DMS114 treated with DMSO at 0.1 percent for 48 hours (cell line): ENCODE results near the gene ADGRL3.

Experiments
- DNase-seq: peaks from one replicate; lab custom pipeline; 2025; ENCODE audit not compliant: unreplicated experiment; lab: John Stamatoyannopoulos, UW

Gene ADGRL3

DNA sequence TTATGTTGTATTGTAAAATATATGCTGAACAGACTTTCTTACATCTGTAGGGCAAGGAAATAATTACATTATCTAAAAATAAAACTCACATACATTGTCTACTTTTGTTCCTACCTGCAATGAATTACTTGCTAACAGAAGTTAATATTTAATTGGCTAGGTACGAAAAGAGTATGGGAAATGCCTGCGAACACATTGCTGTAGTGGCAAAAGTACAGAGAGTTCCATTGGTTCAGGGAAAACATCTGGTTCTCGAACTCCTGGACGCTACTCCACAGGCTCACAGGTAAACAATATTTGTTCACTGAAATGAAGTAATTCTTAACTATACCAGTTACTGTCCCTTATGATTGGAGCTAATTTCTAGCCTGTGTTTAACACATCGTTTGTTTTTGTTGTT is 837.4 kb downstream of the ADGRL3 start:
- DNase-seq = no peak

DNA sequence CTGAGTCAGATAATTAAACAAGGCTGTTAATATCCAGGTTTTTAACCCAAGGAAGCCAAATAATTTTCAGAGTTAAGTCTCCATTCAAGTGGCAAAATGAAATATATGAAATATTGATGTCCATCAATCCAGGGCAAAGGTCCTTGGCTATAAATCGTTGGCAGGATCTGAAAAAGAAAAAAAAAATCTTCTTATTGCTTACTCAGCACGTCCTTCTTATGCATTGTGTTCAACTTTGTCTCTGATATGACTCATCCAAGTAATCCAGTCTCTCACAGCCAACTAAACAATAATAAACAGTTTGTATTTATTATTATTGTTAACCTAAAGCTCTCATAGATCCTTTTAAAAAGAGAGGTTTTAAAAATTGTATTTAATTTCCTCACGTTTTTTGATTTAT is 851.2 kb downstream of the ADGRL3 start:
- no peak for DNase-seq

DNA sequence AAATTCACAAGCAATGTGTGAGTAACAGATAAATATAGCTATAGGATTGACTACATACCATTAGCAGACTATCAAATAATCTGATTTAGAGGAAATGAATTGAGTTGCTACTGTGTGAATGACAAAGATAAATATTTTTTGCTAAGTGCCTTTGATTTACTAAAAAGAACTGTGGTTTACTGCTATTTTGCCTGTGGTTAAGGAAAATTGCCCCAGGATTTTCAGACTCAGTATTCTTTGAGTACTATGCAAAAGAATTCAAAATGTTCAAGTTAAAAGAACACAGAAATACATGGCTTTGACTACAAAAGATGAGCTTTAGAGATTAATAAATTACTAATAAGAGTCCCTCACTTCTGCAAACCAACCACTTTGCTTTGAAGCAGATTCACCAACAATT is 853.8 kb downstream of the ADGRL3 start:
- DNase-seq = no peak

DNA sequence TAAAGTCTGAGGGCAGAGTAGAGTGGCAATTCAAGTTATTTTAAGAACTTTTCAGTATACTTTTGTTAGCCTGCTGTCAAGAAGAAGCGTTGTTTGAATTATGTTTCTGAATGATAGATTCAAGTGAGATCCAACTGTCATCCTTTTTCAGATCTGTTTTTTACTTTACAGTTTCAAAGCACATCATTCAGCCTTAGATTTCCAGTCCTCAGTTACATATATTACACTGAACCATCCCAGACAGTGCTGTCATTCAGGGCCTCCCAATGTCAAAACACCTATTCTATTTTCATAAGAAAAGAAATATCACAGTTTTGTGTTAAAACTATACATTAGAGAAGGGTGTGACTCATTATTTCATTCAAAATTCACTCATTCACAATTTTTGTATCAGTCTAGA is 856.9 kb downstream of the ADGRL3 start:
- DNase-seq = no peak

DNA sequence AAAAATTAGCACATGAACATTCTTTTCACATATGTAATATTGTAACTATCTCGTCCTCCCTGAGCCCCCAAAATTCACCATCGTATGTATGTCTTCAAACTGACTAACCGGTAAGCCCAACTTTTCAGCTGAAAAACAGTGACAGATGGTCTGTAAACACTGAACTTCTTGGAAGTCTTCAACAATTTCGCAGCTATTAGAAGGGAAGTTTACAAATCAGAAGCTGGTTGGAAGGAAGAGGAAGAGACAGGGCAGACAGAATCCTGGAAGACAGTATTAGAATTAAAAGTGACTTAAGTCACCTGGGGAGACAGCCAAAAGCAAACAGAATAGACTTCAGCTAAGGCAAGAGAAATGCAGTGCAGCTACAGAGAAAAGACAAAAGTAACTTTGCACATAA is 858.4 kb downstream of the ADGRL3 start:
- DNase-seq = no peak

DNA sequence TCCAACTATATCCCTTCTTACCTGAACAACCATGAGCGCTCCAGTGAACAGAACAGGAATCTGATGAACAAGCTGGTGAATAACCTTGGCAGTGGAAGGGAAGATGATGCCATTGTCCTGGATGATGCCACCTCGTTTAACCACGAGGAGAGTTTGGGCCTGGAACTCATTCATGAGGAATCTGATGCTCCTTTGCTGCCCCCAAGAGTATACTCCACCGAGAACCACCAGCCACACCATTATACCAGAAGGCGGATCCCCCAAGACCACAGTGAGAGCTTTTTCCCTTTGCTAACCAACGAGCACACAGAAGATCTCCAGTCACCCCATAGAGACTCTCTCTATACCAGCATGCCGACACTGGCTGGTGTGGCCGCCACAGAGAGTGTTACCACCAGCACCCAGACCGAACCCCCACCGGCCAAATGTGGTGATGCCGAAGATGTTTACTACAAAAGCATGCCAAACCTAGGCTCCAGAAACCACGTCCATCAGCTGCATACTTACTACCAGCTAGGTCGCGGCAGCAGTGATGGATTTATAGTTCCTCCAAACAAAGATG is 870.2 kb downstream of the ADGRL3 start:
- DNase-seq = no peak

DNA sequence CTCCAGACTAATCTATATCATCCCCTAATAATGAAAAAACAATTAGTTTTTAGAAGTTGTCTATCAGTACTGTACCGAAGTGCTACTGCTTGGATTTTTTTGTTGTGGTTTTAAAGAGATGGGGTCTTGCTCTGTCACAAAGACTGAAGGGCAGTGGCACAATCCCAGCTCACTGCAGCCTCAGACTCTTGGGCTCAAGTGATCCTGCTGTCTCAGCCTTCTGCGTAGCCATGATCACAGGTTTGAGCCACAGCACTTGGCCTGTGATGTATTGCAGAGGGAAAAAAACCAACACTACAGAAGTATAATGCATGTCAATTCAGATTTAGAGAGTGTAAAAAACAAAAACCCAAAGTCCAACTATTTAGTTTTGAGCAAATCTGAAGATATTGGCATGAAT is 875.0 kb downstream of the ADGRL3 start:
- DNase-seq = no peak

DNA sequence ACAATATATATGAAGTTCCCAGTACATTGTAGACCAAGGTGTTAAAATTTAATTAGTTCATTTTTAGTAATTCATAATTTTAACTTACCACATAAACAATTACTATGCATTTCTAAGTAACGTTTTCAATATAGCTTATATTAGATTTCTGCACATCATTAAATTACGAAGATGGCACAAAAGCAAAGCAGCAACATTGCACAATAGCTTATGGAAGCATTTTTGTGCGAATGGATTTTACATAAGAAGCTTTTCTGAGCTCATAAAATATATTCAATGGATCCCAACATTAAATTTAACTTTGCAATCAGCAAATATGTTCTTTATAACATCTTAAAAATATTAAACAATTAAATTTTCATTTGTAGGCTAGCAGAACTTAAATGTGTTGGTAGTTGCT is 875.4 kb downstream of the ADGRL3 start:
- DNase-seq = no peak

DNA sequence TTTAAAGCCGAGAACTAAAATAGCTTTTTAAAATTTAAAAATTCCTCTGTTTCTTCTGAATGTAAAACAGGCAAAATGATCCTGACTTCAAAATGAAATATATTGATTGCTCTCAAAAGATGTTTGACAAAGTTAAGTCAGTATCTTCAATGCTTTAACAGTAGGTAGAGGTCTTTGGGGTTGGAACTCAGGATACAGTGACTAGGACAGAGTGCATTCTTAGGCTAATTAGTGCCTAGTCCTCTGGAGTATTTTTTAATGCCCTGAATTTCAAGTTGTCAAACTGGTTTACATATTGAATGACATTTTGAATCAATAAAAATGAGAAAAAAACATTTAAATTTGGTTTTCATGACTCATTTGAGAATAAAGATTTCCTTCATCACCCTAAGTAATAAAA is 877.3 kb downstream of the ADGRL3 start:
- no peak for DNase-seq

DNA sequence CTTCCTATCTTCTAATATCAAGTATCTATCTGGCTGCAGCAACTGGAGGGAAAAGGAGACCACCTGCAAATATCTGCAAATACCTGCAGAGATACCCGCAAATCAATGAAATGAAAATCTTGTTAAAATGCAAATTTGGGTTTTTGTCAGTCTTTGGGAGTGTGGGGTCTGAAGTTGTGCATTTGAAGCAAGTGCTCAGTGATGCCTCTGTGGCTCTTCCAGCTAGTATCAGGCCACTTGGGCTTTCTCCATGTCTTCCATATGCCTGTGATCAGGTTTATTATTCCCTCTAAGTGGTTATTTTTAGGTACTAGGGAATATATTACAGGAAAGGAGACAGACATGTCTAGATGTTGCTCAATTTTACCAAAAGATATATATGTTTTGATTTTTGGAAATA is 880.3 kb downstream of the ADGRL3 start:
- no peak for DNase-seq

DNA sequence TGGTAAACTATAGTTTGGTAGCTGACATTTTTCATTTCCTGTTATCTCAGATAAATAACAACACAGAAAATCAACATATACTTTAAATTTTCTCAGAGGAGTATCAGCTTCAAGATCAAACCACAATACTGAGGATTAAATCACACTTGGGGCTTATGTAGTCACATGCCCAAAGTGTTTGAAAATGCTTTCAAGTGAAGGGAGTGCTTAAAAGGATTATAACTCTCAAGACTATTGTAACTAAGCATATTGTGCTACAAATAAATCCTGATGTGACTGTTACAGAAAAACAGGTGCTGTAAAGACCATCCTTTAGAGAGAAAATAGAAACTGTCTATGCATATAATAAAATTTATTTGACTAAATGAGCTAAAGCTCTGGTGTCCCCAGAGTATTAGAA is 887.6 kb downstream of the ADGRL3 start:
- DNase-seq = no peak

DNA sequence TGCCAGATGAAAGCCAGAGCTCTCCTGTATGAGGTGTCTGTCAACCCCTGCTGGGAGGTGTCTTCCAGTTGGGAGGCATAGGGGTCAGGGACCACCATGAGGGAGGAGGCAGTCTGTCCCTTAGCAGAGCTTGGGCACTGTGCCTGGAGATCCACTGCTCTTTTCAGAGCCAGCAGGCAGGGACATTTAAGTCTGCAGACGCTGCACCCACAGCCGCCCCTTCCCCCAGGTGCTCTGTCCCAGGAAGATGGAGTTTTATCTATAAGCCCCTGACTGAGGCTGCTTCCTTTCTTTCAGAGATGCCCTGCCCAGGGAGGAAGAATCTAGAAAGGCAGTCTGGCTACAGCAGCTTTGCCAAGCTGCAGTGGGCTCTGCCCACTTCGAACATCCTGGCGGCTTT is 893.6 kb downstream of the ADGRL3 start:
- no peak for DNase-seq

DNA sequence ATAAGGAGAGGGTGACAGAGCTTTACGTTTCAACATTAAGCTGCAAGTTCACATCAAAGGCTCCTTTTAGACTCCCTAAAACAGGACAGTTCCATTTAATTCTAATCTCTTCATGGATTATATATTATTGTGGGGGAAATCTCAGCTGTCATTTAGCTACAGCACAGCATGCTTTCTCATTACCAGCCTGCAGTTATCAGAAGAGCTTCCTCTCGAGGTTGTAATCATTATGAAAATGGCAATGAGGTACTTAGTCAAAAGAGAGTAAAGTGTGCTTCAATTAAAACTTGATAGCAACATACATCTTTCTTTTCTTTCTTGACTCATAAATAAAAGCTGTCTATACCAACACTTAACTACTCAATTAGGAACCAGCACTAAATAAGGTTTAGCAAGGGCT is 896.8 kb downstream of the ADGRL3 start:
- no peak for DNase-seq

DNA sequence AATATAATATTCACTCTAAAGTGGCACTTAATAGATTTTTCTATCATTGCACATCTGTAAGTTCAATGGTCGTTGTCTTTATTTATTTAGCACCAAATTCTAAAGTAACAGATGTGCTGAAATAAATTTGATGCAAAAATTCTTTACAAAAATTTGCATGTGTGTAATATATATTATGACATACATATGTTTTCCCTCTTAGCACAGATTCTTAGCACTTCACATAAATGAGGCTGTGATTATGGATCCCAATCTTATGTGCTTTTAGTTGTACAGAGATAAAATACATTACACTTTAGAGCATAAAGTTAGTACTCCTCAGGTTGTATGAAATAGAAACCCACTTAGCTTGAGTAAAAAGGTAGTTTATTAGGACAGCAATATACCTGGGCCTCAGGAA is 915.1 kb downstream of the ADGRL3 start:
- DNase-seq = no peak

DNA sequence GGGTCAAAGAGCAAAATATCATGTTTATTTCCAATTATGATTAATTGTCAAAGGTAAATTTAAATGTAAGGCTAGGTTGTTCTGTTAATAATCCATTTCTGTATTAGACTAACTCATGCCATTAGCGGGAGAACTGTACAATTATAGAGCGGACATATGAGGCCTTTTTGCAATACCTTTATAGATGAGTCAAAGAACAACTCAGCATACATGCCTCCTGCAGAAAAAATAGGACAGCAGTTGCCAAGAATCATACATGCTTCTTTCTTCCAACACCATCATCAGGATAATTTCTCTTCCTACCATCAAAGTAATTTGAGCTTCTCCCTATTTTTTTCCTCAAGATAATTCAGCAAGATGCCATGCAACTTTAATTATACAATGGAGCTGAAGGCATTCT is 917.8 kb downstream of the ADGRL3 start:
- DNase-seq = no peak

DNA sequence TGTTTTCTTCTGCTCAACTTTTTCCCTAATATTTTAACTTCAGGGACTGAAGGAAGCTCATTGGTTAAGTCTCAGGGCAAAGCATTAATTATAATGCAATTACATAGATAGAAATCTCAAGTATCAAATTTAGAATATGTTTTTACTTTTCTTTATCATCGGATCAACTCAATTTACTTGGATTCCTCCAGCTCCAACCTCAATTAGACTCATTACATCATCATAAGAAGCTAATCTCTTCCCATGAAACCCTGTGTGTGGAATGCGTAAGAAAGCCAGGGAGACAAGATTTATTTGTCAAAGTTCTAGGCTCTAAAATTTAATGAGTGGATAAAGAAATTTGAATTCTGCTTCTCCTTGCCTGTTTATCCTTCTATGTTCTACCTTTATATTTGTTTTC is 918.4 kb downstream of the ADGRL3 start:
- DNase-seq = no peak

DNA sequence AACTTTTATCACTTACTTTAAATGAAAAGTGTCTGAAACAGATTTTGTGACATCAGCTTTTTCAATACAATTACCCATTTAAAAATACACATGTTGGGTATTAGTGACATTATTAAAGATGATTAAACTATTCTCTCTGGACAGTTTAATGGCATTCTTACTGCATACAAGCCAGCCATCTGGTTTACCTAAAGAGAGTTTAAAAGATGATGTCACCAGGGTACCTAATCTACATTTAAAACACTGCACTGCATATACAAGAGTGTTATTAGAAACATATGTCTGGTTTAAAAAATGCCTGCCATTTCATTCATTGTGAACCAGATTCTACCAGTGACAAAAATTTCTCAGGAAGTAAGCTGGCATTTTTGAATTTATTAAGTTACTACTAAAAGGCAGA is 919.1 kb downstream of the ADGRL3 start:
- DNase-seq = no peak

DNA sequence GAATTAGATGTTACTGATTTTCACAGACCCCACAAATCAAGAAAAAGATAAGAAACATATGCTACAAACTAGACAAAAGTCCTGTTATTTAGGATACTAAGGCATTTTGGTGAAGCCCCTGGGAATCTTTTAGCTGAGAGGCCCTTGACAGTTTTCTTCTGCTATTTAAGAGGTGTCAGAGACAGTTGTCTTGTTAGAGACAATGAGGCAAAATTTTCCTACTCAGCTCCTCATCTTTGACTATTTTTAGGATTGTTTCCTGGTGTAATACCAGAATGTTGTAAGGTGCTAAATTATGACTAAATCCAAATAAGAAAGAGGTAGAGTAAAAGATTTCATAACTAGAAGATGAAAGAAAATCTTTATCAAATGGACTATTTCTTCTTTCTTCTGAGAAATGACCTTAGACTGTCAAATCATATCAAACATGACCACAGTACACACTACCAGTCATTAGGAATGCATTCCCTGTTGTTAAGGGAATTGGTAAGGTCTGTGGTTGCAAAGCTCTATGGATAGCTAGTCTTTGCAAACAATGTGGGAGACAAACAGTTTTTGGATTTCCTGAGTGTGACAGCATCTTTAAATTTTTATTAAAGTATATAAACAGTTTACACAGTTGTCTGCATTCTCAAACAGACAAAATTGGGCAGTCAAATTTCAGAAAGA is 926.1 kb downstream of the ADGRL3 start:
- no peak for DNase-seq
